Ishikawa (cell line): ENCODE results near the gene LCN6.

Experiments used
- CEBPB ChIP-seq: IDR thresholded peaks from 2 replicates; pipeline ENCODE4 v1.6.1; 2012
- CREB1 ChIP-seq: IDR thresholded peaks from 2 replicates; pipeline ENCODE4 v1.6.1; 2012; ENCODE audit warnings: low read depth
- EP300 ChIP-seq: IDR thresholded peaks from 2 replicates; pipeline ENCODE4 v1.6.1; 2012; ENCODE audit warnings: borderline replicate concordance
- RAD21 ChIP-seq: IDR thresholded peaks from 2 replicates; pipeline ENCODE4 v1.6.1; 2012; ENCODE audit warnings: low read depth
- TAF1 ChIP-seq: IDR thresholded peaks from 2 replicates; pipeline ENCODE4 v1.6.1; 2012; ENCODE audit warnings: low read depth, mild to moderate bottlenecking
- YY1 ChIP-seq: IDR thresholded peaks from 2 replicates; pipeline ENCODE4 v1.6.1; 2012; ENCODE audit warnings: low read depth
- TF ChIP-seq, protein P1 (sequence below): IDR thresholded peaks from 2 replicates; pipeline ENCODE4 v1.6.1; 2012
- TF ChIP-seq, protein P2 (sequence below): IDR thresholded peaks from 2 replicates; pipeline ENCODE4 v1.6.1; 2012; ENCODE audit warnings: low read depth, mild to moderate bottlenecking

DNA sequence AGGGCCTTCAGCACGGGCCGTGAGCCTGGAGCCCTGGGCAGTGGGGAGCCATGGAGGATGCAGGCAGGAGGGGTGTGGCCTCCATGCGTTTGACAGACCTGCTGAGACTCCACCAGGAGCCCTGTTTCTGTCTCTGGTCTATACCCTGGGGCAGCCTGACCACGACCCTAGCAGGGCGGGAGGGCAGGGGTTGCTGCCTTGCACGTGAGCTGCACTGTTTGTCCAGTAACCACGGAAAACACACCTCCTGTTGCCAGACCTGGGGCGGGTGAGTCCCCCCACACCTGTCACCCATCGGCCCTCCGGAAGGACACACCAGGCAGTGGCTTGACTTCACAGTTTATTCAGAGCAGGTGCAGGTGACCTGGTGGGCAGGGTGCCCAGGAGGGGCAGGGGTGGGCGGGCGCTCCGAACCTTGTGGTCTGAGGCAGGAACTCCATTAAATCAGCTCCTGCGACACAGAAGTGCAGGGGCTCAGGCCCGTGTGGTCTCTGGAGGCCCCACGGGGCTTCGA is 5.8 kb upstream of the LCN6 start:
- TF ChIP-seq, protein P1, sequence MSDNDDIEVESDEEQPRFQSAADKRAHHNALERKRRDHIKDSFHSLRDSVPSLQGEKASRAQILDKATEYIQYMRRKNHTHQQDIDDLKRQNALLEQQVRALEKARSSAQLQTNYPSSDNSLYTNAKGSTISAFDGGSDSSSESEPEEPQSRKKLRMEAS: no peak
- TF ChIP-seq CEBPB (no peak), TAF1 (no peak), EP300 (no peak), RAD21 (no peak), CREB1 (no peak), YY1 (no peak)
- TF ChIP-seq, protein P2, sequence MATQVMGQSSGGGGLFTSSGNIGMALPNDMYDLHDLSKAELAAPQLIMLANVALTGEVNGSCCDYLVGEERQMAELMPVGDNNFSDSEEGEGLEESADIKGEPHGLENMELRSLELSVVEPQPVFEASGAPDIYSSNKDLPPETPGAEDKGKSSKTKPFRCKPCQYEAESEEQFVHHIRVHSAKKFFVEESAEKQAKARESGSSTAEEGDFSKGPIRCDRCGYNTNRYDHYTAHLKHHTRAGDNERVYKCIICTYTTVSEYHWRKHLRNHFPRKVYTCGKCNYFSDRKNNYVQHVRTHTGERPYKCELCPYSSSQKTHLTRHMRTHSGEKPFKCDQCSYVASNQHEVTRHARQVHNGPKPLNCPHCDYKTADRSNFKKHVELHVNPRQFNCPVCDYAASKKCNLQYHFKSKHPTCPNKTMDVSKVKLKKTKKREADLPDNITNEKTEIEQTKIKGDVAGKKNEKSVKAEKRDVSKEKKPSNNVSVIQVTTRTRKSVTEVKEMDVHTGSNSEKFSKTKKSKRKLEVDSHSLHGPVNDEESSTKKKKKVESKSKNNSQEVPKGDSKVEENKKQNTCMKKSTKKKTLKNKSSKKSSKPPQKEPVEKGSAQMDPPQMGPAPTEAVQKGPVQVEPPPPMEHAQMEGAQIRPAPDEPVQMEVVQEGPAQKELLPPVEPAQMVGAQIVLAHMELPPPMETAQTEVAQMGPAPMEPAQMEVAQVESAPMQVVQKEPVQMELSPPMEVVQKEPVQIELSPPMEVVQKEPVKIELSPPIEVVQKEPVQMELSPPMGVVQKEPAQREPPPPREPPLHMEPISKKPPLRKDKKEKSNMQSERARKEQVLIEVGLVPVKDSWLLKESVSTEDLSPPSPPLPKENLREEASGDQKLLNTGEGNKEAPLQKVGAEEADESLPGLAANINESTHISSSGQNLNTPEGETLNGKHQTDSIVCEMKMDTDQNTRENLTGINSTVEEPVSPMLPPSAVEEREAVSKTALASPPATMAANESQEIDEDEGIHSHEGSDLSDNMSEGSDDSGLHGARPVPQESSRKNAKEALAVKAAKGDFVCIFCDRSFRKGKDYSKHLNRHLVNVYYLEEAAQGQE: no peak
